Measurements from ENCODE around the gene TEX12.
"Not testable (repeated sequence)": the region's sequence is repeated elsewhere in the genome, so short reads cannot be mapped to it uniquely, and the experiment has no call there.

TEX12 gene

DNA sequence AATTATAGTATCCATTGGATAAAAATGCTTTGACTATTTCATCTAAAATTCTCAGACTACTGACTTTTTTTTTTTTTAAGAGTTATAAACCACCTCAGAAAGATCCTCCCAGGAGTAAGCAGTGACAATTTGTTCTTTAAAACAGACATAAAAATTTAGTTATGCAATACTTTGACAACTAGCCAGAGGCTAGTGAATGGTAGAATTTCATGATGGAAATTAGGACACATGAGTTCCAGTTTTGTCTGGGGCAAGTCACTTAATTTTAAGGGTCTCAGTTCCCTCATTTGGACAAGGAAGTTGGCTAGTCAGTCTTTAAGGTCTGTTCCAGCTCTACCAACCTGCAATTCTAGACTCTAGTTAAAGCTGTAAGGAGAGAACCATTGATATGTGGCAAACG lies 6.2 kb upstream of the TEX12 start:
- H3K4me3 ChIP-seq (ENCODE audit: insufficient read depth, low read length, poor library complexity, severe bottlenecking) = no peak overlapping the region
- no peak overlapping the region for H2AFZ ChIP-seq (ENCODE audit: low read depth, low read length, severe bottlenecking)
- no peaks in the 10 kb centered on the region for H3K27me3 ChIP-seq (ENCODE audit: low read length)
- H3K9me3 ChIP-seq (ENCODE audit: insufficient read depth, low read length) = no peaks in the 10 kb centered on the region
- no peak overlapping the region for H3K27ac ChIP-seq (ENCODE audit: low read depth, low read length)
- no peak for TF ChIP-seq EZH2phosphoT487 (conservative IDR thresholded peaks at IDR 0.05; ENCODE audit: low read length)
- TF ChIP-seq, protein P1, sequence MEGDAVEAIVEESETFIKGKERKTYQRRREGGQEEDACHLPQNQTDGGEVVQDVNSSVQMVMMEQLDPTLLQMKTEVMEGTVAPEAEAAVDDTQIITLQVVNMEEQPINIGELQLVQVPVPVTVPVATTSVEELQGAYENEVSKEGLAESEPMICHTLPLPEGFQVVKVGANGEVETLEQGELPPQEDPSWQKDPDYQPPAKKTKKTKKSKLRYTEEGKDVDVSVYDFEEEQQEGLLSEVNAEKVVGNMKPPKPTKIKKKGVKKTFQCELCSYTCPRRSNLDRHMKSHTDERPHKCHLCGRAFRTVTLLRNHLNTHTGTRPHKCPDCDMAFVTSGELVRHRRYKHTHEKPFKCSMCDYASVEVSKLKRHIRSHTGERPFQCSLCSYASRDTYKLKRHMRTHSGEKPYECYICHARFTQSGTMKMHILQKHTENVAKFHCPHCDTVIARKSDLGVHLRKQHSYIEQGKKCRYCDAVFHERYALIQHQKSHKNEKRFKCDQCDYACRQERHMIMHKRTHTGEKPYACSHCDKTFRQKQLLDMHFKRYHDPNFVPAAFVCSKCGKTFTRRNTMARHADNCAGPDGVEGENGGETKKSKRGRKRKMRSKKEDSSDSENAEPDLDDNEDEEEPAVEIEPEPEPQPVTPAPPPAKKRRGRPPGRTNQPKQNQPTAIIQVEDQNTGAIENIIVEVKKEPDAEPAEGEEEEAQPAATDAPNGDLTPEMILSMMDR (IDR thresholded peaks at IDR 0.05; ENCODE audit: insufficient read depth, low read length, poor library complexity, severe bottlenecking) = no peak
- H3F3A ChIP-seq (ENCODE audit: insufficient read depth) = no peaks in the 10 kb centered on the region
- no peaks in the 10 kb centered on the region for H3K36me3 ChIP-seq (ENCODE audit: low read length)
- no peak overlapping the region for H3K9ac ChIP-seq (ENCODE audit: low read length)
- H3K9me2 ChIP-seq (replicated peaks; ENCODE audit: insufficient read depth, low read length) = no peaks in the 10 kb centered on the region
- no peaks in the 10 kb centered on the region for H4K20me1 ChIP-seq (ENCODE audit: low read depth, low read length)
- no peak overlapping the region for H3K4me2 ChIP-seq (ENCODE audit: low read depth, low read length, poor library complexity, severe bottlenecking)
- H3K79me2 ChIP-seq (ENCODE audit: insufficient read depth, low read length) = no peaks in the 10 kb centered on the region

DNA sequence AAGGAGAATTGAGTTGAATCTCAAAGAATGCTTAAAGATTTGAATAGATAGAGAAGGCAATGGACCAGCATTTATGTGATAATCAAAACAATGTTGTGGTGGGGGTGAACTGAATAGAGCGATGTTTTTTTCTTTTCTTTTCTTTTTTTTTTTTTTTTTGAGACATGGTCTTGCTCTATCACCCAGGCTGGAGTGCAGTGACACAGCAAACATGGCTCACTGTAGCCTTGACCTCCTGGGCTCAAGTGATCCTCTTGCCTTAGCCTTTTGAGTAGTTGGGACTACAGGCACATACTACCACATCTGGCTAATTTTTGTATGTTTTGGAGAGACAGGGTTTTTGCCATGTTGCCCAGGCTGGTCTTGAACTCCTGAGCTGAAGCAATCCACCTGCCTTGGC lies 5.0 kb upstream of the TEX12 start:
- not testable (repeated sequence) for H3K36me3 ChIP-seq (ENCODE audit: low read length); H2AFZ ChIP-seq (ENCODE audit: low read depth, low read length, severe bottlenecking); H3K9me2 ChIP-seq (replicated peaks; ENCODE audit: insufficient read depth, low read length); H3K27ac ChIP-seq (ENCODE audit: low read depth, low read length); H4K20me1 ChIP-seq (ENCODE audit: low read depth, low read length); H3K9ac ChIP-seq (ENCODE audit: low read length); H3K4me2 ChIP-seq (ENCODE audit: low read depth, low read length, poor library complexity, severe bottlenecking); H3K27me3 ChIP-seq (ENCODE audit: low read length); H3F3A ChIP-seq (ENCODE audit: insufficient read depth); H3K79me2 ChIP-seq (ENCODE audit: insufficient read depth, low read length); H3K4me3 ChIP-seq (ENCODE audit: insufficient read depth, low read length, poor library complexity, severe bottlenecking); H3K9me3 ChIP-seq (ENCODE audit: insufficient read depth, low read length)

DNA sequence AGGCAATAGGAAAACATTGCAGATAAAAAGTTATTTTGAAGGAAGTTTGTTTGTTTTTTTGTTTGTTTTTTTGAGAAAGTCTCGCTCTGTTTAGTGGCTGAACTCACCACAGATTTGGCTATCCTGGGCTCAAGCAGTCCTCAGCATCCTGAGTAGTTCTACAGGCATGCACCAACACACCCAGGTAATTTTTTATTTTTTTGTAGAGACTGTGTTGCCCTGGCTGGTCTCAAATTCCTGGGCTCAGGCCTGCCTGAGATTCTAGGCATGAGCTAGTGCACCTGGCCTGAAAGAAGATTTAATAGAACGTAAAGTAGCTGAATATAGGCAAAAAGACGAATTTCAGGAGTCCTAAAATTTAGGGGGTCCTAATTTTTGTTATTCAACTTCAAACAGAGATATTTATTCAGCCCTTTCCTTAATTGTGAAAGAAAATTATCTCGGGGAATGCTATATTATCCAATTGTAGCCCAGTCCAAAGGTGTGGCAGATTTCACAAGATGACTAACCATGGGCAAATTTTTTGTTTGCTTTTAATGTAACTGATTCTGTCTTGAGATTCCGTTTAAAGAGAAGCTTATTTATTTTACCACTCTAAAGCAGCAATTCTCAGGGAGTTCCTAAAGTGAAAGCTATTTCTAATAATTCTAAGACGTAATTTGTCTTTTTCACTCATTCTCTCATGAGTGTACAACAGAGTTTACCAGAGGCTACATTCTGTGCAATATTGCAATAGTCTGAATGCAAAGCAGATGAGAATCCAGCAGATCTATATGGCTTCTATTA lies 4.2 kb upstream of the TEX12 start:
- H3K27ac ChIP-seq (ENCODE audit: low read depth, low read length) = no peak overlapping the region
- no peaks in the 10 kb centered on the region for H3K9me3 ChIP-seq (ENCODE audit: insufficient read depth, low read length)
- H4K20me1 ChIP-seq (ENCODE audit: low read depth, low read length) = no peaks in the 10 kb centered on the region
- no peaks in the 10 kb centered on the region for H3F3A ChIP-seq (ENCODE audit: insufficient read depth)
- no peaks in the 10 kb centered on the region for H3K27me3 ChIP-seq (ENCODE audit: low read length)
- peak overlapping the region; percentile 78 for H2AFZ ChIP-seq (ENCODE audit: low read depth, low read length, severe bottlenecking)
- H3K9ac ChIP-seq (ENCODE audit: low read length) = no peak overlapping the region
- no peaks in the 10 kb centered on the region for H3K9me2 ChIP-seq (replicated peaks; ENCODE audit: insufficient read depth, low read length)
- H3K4me2 ChIP-seq (ENCODE audit: low read depth, low read length, poor library complexity, severe bottlenecking) = no peak overlapping the region
- H3K79me2 ChIP-seq (ENCODE audit: insufficient read depth, low read length) = no peaks in the 10 kb centered on the region
- no peaks in the 10 kb centered on the region for H3K36me3 ChIP-seq (ENCODE audit: low read length)
- TF ChIP-seq, protein P1 (IDR thresholded peaks at IDR 0.05; ENCODE audit: insufficient read depth, low read length, poor library complexity, severe bottlenecking) = no peak
- no peak for TF ChIP-seq EZH2phosphoT487 (conservative IDR thresholded peaks at IDR 0.05; ENCODE audit: low read length)
- H3K4me3 ChIP-seq (ENCODE audit: insufficient read depth, low read length, poor library complexity, severe bottlenecking) = no peak overlapping the region

DNA sequence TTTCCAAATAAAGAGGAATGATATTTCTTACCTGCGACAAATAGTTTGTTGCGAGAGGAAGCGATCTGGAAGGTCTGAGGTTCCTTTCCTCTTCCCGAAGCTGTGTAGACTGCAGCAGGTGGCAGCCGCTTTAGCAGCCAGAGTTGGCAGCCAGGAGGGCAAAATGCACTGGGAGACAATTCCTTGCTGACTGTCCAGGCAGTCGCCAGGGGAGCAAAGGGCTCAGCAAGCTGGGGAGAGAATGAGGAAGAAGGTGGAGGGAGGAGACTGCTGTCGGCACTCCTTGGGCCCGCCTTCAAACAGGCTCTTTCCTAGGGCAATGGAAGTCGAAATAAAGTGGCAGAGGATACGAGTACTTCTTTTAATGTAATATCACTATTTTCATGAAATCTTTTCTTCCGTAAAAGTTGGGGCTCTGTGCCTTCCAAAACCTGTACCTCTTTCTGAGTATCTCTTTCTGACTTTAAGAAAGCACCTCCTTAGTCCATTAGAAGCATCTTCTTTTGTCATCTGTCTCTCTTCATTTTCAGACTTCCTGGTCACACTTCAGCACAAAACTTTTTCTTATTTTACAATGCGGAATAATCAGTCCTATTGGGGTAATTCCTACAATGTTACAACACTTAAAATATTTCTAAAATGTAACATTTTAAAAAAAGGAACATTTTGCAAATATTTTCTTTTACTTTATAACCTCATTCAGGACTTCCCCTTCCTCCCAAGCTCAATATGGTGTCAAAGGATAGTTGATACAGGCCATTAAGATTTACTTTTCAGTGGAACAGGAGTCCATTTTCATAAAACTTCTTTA lies 3.1 kb upstream of the TEX12 start, which contains the start of gene IL18:
Gene IL18, minus strand, starts transcription at position 220 of the 811 bp plus-strand sequence. CDS start 9,041 bp downstream, outside the sequence.
- Histone ChIP-seq H3K4me2 (ENCODE audit: low read depth, low read length, poor library complexity, severe bottlenecking) (peak within 1 kb of the TSS; percentile 12), H3K9me3 (ENCODE audit: insufficient read depth, low read length) (no peaks in the 10 kb centered on the region), H3K27me3 (ENCODE audit: low read length) (no peaks in the 10 kb centered on the region), H3K9me2 (replicated peaks; ENCODE audit: insufficient read depth, low read length) (no peaks in the 10 kb centered on the region), H2AFZ (ENCODE audit: low read depth, low read length, severe bottlenecking) (peak within 1 kb of the TSS; percentile 78), H3K36me3 (ENCODE audit: low read length) (no peaks in the 10 kb centered on the region), H3K9ac (ENCODE audit: low read length) (no peak within 1 kb of the TSS; the same call in 1 of the 2 replicates), H3F3A (ENCODE audit: insufficient read depth) (no peaks in the 10 kb centered on the region), H3K79me2 (ENCODE audit: insufficient read depth, low read length) (no peaks in the 10 kb centered on the region), H4K20me1 (ENCODE audit: low read depth, low read length) (no peaks in the 10 kb centered on the region), H3K4me3 (ENCODE audit: insufficient read depth, low read length, poor library complexity, severe bottlenecking) (no peak within 1 kb of the TSS), H3K27ac (ENCODE audit: low read depth, low read length) (no peak within 1 kb of the TSS)
- TF ChIP-seq, protein P1 (IDR thresholded peaks at IDR 0.05; ENCODE audit: insufficient read depth, low read length, poor library complexity, severe bottlenecking) = no peak
- TF ChIP-seq EZH2phosphoT487 (conservative IDR thresholded peaks at IDR 0.05; ENCODE audit: low read length) = no peak

Measured in SU-DHL-6 (cell line).